Upper lobe of right lung (tissue), 1 donor: ENCODE data around the gene ZNF337. TPM values are rescaled to one million over a fixed set of nuclear protein-coding genes. Genes with fewer than 3 reads are reported as not detected.

Experiments used
- ATAC-seq: fragments of 200-7000 bp; cut with Tn5 transposase; one replicate; pipeline ENCODE4 v1.9.1; 2020; ENCODE audit warnings: mild to moderate bottlenecking, moderate library complexity
- DNase-seq: peaks from one replicate; pipeline ENCODE4 v3.0.0-alpha.2; 2020
- H3K27ac ChIP-seq: fragments of 200-600 bp; one replicate; pipeline ENCODE4 v1.8.0; 2022
- H3K27me3 ChIP-seq: fragments of 200-600 bp; one replicate; pipeline ENCODE4 v1.8.0; 2022; ENCODE audit warnings: mild to moderate bottlenecking
- H3K36me3 ChIP-seq: fragments of 200-600 bp; one replicate; pipeline ENCODE4 v1.8.0; 2022
- H3K4me1 ChIP-seq: fragments of 200-600 bp; one replicate; pipeline ENCODE4 v1.8.0; 2022
- H3K4me3 ChIP-seq: fragments of 200-600 bp; one replicate; pipeline ENCODE4 v1.8.0; 2022; ENCODE audit warnings: mild to moderate bottlenecking
- H3K9me3 ChIP-seq: fragments of 200-600 bp; one replicate; pipeline ENCODE4 v1.8.0; 2022
- intact Hi-C: fragments of 100-400 bp; cut with DNase I; formaldehyde crosslinking; loops from one replicate; pipeline ENCODE4 v1.11.0; 2022
- total RNA-seq: library from RNA; stranded (reverse); fragmentation: NEBNext Ultra II Directional; extraction: Animal tissue kit (Norgen Biotek cat#: 25700); gene quantifications from one replicate; pipeline ENCODE4 v1.2.1, GENCODE V29; 2021
- TF ChIP-seq, protein P1 (sequence below): fragments of 200-600 bp; IDR thresholded peaks from one replicate; pipeline ENCODE4 v1.8.0; 2022; ENCODE audit warnings: antibody characterized with exemption
- donor health status: DM: no; HTN: yes; CAD: no; lungs with severe emphysema.

The ZNF337 gene
- total RNA-seq, 1 donor from 2014 or later: 14.6 TPM

DNA sequence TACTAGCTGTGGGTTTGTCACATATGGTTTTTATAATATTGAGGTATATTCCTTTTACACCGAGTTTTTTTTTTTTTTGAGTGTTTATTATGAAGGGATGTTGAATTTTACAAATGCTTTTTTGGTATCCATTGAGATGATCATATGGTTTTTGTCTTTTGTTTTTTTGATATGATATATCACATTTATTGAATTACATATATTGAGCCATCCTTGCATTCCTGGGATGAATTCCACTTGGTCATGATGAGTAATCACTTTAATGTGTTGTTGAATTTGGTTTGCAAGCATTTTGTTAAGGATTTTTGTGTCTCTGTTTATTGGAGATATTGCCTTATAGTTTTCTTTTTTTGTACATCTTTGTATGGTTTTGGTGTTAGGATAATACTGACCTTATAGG is 3.3 kb upstream of the ZNF337 start:
- ATAC-seq (no peak), DNase-seq (no peak)
- TF ChIP-seq, protein P1, sequence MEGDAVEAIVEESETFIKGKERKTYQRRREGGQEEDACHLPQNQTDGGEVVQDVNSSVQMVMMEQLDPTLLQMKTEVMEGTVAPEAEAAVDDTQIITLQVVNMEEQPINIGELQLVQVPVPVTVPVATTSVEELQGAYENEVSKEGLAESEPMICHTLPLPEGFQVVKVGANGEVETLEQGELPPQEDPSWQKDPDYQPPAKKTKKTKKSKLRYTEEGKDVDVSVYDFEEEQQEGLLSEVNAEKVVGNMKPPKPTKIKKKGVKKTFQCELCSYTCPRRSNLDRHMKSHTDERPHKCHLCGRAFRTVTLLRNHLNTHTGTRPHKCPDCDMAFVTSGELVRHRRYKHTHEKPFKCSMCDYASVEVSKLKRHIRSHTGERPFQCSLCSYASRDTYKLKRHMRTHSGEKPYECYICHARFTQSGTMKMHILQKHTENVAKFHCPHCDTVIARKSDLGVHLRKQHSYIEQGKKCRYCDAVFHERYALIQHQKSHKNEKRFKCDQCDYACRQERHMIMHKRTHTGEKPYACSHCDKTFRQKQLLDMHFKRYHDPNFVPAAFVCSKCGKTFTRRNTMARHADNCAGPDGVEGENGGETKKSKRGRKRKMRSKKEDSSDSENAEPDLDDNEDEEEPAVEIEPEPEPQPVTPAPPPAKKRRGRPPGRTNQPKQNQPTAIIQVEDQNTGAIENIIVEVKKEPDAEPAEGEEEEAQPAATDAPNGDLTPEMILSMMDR: no peak
- no peaks in the 10 kb centered on the region for H3K27me3 ChIP-seq
- no peak overlapping the region for H3K27ac ChIP-seq
- intact Hi-C loops: no loop called here
- H3K4me1 ChIP-seq: peaks cover 6% of the 10 kb centered on the region
- H3K9me3 ChIP-seq: no peaks in the 10 kb centered on the region
- H3K36me3 ChIP-seq: no peaks in the 10 kb centered on the region
- no peak overlapping the region for H3K4me3 ChIP-seq

DNA sequence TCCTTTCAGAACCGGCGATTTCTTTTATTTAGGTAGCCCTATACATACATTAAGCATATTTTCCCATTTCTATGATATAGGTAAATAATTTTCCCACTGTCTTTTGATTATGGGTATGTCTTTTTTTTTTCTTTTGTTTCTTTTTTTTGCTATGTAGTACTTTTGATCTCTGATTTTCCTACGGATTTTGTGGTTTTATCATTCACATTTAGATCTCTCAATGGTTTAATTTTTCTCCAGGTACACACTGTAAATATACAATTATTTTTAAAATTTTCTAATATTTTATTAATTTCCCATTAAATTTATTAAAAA is 436 bp upstream of the ZNF337 start:
- DNase-seq (no peak), ATAC-seq (no peak)
- Histone ChIP-seq H3K4me1 (peaks cover 6% of the 10 kb centered on the region), H3K4me3 (peak overlapping the region; percentile 86), H3K9me3 (no peaks in the 10 kb centered on the region), H3K27ac (peak overlapping the region; percentile 92), H3K36me3 (no peaks in the 10 kb centered on the region), H3K27me3 (no peaks in the 10 kb centered on the region)
- TF ChIP-seq, protein P1: no peak
- intact Hi-C loops: no loop called here

DNA sequence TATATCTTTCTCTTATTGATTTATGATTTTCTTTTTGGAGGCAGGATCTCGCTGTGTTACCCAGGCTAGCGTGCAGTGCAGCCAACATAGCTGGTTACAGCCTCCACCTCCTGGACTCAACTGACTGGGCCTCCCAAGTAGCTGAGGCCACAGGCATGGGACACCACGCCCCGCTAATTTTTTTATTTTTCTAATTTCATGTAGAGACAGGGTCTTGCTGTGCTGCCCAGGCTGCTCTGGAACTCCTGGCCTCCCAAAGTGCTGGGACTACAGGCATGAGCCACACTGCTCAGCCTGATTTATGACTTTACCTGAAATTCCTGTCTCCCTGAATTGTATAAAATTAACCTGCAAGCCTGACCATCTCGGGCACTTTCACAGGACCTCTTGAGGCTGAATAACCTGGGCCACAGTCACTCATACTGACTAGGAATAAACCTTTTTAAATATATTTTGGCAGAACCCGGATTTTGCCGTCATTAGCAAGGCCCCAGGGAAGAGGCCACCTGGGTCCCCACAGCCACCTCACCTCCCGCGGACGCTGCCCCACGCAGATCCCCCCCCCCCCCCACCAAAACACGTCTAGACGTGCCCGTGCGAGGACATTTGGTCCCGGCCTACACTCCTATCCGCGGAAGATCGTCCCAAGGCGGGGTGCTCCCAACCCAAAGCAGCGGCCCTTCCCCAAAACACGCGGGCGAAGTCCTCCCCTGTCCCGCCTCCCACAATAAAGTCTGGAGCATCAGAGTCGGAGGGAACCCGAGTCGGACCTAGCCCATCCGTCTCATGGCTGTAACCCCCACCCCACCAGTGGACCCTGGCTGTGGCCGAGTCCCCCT is 902 bp downstream of the ZNF337 start:
- no peaks in the 10 kb centered on the region for H3K27me3 ChIP-seq
- H3K27ac ChIP-seq: peak overlapping the region; percentile 92
- peaks cover 7% of the 10 kb centered on the region for H3K36me3 ChIP-seq
- no peak for DNase-seq
- intact Hi-C loops: no loop called here
- peak; percentile 3 for ATAC-seq
- H3K4me1 ChIP-seq: peaks cover 6% of the 10 kb centered on the region
- H3K9me3 ChIP-seq: no peaks in the 10 kb centered on the region
- H3K4me3 ChIP-seq: peak overlapping the region; percentile 86
- TF ChIP-seq, protein P1: no peak

DNA sequence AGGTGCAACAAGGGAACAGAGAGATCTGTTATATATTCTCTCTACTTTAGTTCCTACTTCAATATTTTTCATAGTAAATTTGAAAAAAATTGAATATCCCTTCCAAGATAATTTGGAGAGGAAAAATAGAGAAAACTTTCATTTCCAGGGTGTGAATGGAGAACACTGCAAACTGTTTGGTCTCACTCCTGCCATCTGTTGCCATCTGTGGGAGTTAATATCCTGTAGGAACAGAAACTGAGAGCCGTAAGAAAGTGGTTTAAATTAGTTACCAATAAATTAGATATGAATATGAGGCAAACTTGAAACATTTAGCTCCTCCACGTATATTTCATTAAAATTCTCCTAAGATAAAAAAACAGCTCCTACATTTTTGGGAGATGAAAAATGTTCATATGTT is 4.2 kb downstream of the ZNF337 start:
- peaks cover 6% of the 10 kb centered on the region for H3K4me1 ChIP-seq
- H3K4me3 ChIP-seq: no peak overlapping the region
- no peak for DNase-seq
- TF ChIP-seq, protein P1: no peak
- H3K27ac ChIP-seq: no peak overlapping the region
- ATAC-seq: no peak
- H3K9me3 ChIP-seq: no peaks in the 10 kb centered on the region
- H3K27me3 ChIP-seq: no peaks in the 10 kb centered on the region
- intact Hi-C loops: no loop called here
- peaks cover 7% of the 10 kb centered on the region for H3K36me3 ChIP-seq

DNA sequence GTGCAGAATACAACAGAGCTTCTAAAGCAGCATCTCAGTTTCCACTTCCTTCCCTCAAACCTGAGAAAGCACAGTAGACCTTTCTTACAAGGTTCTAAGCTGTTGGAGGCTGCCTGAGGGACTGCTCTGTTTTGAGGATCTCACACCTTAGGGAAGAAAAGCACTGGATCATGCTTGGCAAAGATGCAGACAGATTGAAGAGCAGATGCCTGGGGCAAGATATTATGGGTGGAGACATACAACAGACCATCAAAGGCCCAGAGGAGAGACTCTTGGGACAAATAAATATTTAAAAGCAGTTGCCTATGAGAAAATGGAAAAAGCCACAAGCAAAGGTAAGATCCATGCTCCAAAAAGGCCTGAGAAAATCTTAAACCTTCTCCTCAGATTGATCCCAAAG is 6.2 kb downstream of the ZNF337 start:
- no peak for DNase-seq
- intact Hi-C loops: no loop called here
- ATAC-seq: no peak

More for the DNA sequence above, 6.2 kb downstream of the ZNF337 start:
- Histone ChIP-seq H3K4me1 (peaks cover 2% of the 10 kb centered on the region), H3K27ac (no peak overlapping the region), H3K36me3 (peaks cover 12% of the 10 kb centered on the region), H3K4me3 (no peak overlapping the region), H3K27me3 (no peaks in the 10 kb centered on the region), H3K9me3 (no peaks in the 10 kb centered on the region)
- TF ChIP-seq, protein P1: no peak
